DOHH2 (cell line): Measurements from ENCODE around the gene HIKESHI.

Experiments
- CTCF ChIP-seq: fragments of 200-600 bp; sonication (generic); IDR thresholded peaks from one replicate; pipeline ENCODE4 v1.5.1; 2014; ENCODE audit warnings: antibody characterized with exemption, mild to moderate bottlenecking, low read depth, low read length; ENCODE audit not compliant: poor library complexity, severe bottlenecking
- EZH2phosphoT487 ChIP-seq: fragments of 200-600 bp; sonication (generic); IDR thresholded peaks from 2 replicates; pipeline ENCODE4 v1.6.1; 2017; ENCODE audit warnings: borderline replicate concordance, mild to moderate bottlenecking, antibody characterized with exemption, low read length, moderate library complexity, mixed read lengths

- TF ChIP-seq CTCF (no peak), EZH2phosphoT487 (no peak)
Measured at GRCh38 chr11:86346513-86346912, 44.5 kb downstream of the HIKESHI start.
